Cardiac septum (tissue), 1 donor: ENCODE results near the gene L3MBTL1. TPM values are rescaled to one million over a fixed set of nuclear protein-coding genes. Genes with fewer than 3 reads are reported as not detected.
"Not testable (repeated sequence)": the region's sequence is repeated elsewhere in the genome, so short reads cannot be mapped to it uniquely, and the experiment has no call there.

Source experiments
- DNase-seq: peaks from one replicate; pipeline ENCODE4 v3.0.0-alpha.2; 2020; ENCODE audit warnings: low spot score
- intact Hi-C: fragments of 100-400 bp; cut with DNase I; formaldehyde crosslinking; loops from one replicate; pipeline ENCODE4 v1.14.0; 2022
- total RNA-seq: library from RNA; stranded (reverse); fragmentation: NEBNext Ultra II Directional; extraction: Animal tissue kit (Norgen Biotek cat#: 25700); gene quantifications from one replicate; pipeline ENCODE4 v1.2.1, GENCODE V29; 2021
- donor health status: DM: no; HTN: no; CAD: no.

Gene L3MBTL1
- total RNA-seq, 1 donor from 2014 or later = 7.9 TPM

DNA sequence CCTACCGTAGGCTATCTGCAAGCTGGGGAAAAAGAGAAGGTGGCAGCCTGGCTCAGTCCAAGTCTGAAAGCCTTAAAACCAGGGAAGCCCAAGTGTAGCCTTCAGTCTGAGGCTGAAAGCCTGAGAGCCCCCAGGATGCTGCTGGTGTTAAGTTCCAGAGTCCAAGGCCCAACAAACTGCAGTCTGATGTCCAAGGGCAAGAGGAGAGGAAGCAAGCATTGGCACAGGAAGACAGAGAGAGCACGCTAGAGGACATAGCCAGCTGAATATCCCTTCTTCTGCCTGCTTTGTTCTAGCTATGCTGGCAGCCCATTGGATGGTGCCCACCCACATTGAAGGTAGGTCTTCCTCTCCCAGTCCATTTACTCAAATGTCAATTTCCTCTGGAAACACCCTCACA lies 12.1 kb upstream of the L3MBTL1 start:
- intact Hi-C loops = no loop called here
- DNase-seq = no peak

- intact Hi-C loops, DNase-seq: not testable (repeated sequence)
Observed at GRCh38 chr20:43502021-43502420, 5.5 kb upstream of the L3MBTL1 start.

DNA sequence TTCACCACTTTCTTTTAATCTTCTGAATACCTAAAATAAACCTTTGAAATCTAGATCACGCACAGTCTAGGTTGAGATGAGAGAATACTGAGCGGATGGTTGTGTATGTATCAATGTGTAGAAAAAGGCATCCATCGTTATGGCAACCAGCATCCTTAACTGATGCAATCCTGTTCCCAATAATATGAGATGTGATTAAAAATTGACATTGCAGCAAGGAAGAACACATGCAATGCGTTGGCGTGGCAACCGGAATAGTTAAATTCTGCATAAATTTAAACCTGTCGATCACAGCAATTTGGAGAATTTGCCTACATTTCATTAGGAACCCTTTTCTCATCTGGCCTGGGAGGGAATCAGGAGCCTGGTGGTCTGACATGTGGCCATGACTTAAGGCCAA lies 1.3 kb upstream of the L3MBTL1 start:
- intact Hi-C loops = no loop called here
- no peak for DNase-seq

GRCh38 chr20:43508106-43508505 lies 609 bp downstream of the L3MBTL1 start:
- intact Hi-C loops = no loop called here
- DNase-seq = no peak

GRCh38 chr20:43508604-43509040 lies 1.1 kb downstream of the L3MBTL1 start:
- intact Hi-C loops = no loop called here
- DNase-seq = no peak

GRCh38 chr20:43511879-43512278 lies 4.4 kb downstream of the L3MBTL1 start:
- intact Hi-C loops = no loop called here
- no peak for DNase-seq

DNA sequence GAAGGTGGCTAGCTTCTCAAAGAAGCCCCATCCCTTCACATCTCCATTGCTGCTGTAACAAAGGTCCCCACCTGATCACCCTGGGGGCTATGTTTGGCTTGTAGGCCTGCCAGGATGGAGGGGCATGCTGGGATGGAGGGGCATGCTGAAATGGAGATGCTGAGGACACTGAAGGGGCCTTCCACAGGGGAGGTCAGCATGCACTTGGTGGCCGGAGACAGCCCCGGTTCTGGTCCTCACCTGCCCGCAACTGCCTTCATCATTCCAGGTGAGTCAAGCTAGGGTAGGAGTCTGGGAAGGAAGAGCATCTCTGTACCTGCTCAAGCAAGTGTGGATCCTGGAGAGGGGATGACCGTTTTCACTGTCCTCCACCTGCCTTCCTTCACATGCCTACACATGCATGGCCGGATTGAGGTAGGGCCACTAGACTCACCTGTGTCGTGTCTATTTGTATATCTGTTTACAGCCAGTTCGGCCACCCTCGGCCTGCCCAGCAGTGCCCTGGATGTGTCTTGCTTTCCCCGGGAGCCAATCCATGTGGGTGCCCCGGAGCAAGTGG lies 6.0 kb downstream of the L3MBTL1 start:
- intact Hi-C loops = no loop called here
- peak; percentile 60 for DNase-seq

- intact Hi-C loops = no loop called here
- peak; percentile 96 for DNase-seq
Observed at GRCh38 chr20:43513931-43514647, 6.6 kb downstream of the L3MBTL1 start.

DNA sequence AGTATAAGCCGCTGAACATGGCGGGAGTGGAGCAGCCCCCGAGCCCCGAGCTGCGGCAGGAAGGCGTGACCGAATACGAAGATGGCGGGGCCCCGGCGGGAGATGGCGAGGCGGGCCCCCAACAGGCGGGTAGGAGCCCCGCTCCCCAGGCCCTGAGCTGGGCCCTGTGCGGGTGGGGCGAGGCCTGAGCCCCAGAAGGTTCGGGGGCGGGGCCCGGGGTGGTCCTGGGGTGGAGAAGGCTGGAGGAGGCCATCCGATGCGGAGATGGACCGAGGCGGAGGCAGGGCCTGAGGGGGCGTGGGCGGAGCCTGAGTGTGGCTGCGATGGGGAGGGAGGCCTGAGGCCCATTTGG lies 7.1 kb downstream of the L3MBTL1 start:
- intact Hi-C loops = no loop called here
- no peak for DNase-seq

DNA sequence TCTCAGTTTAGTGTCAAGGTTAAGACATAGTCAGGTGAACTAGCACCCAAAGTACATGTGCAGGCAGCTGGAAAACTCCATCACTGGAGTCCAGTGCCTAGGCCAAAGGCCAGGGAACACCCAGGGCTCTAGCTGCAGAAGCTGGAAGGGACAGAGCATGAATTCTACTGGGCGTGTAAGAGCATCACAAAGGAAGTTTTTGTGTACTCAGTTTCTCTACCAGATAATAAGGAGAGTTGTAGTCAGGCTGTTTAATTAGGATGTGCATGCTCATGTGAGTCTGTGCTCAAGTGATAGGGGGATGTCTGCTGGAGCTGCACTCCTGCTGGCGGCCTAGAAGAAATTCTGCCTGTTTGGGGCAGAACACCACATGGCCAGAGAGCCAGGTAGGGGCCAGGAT lies 8.1 kb downstream of the L3MBTL1 start:
- no peak for DNase-seq
- intact Hi-C loops = no loop called here

DNA sequence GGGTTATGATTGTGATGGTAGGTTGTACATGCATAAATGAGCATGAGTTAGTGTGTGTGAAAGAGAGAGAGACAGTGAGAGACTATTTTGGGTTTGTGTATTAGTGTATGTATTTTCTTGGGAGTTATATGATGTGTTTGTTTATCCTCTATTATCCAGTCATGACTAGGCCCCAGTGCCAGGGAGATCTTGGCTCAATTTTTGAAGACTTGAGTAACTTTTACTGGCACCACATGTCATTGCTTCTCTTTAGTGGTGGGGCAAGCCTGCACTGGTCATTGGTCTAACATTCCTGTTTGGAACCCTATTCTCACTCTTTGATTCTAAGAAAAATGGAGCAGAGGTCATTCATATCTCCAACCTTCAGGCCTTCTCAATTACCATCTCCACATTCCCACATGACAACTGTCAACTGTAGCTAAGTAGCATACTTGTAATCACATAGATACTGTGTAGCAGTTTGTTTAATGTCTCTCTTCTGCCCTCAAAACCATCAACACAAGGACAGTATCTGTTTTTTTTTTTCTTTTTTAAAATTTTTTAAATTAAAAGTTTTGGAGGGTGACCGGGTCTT lies 8.8 kb downstream of the L3MBTL1 start:
- intact Hi-C loops = no loop called here
- DNase-seq = no peak

DNA sequence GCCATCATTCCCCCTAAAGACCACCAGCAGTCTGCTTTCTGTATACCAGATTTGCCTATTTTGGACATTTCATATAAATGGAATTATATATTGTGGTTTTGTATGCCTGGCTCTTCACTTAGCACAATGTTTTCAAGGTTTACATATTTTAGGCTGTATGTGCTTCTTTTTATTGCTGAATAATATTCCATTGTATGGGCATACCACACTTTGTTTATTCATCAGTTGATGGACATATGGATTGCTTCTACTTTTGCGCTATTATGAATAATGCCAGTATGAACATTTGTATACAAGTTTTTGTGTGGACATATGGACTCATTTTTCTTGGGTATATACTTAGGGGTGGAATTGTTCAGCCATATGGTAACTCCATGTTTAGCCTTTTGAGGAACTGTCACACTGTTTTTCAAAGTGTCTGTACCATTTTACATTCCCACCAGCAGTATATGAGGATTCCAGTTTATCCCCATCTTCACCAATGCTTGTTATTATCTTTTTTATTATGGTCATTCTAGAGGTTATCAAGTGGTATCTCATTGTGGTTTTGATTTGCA lies 12.7 kb downstream of the L3MBTL1 start:
- intact Hi-C loops = no loop called here
- DNase-seq = no peak

- intact Hi-C loops = no loop called here
- no peak for DNase-seq
Observed at GRCh38 chr20:43525021-43525420, 17.5 kb downstream of the L3MBTL1 start.

DNA sequence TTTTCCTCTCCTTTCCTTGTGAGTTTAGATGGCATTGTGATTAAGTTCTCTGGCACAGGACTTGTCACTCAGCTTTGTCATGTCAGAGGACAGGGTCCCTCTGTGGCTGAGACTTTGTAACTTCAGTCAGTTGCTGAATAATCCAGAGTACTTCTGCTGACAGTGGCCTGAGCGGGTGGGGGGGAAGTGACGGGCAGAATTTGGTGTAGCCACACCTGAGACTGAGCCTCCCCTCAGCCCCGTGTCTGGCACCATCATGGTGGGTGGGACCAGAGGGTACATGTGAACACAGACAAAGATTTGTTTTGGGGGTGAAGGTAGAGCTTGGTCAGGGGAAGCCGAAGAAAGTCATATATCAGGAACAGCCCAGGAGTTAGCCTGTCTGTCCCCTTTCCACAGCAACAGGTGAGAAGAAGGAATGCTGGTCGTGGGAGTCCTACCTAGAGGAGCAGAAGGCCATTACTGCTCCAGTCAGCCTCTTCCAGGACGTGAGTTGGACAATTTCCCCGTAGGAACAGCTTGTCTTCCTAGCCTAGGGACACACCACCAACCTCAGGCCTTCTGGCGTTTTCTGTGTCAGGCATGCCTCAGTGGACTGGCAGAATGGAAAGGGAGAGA lies 20.9 kb downstream of the L3MBTL1 start:
- intact Hi-C loops = no loop called here
- DNase-seq = peak; percentile 10

DNA sequence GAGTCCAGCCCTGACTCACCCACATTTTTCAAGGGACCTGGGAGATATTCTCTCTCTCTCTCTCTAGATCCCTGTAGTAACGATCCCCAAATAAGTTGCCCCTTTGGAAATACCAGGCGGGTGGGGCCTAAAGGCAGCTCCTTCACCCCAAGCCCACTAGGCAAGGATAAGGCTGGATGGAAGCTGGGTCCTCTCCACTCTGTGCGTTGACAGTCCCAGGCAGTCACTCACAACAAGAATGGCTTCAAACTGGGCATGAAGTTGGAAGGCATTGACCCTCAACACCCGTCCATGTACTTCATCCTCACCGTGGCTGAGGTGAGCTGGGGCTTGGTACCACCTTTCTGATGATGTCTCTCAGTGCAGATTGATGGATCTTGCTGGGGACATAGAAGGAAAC lies 21.6 kb downstream of the L3MBTL1 start:
- intact Hi-C loops = no loop called here
- peak; percentile 55 for DNase-seq

- DNase-seq = peak; percentile 31
- intact Hi-C loops = no loop called here
Observed at GRCh38 chr20:43529457-43530153, 22.1 kb downstream of the L3MBTL1 start.

- DNase-seq = peak; percentile 68
- intact Hi-C loops = no loop called here
Observed at GRCh38 chr20:43530321-43531090, 23.0 kb downstream of the L3MBTL1 start.

GRCh38 chr20:43531091-43531443 lies 23.6 kb downstream of the L3MBTL1 start:
- DNase-seq = peak; percentile 26
- intact Hi-C loops = no loop called here

DNA sequence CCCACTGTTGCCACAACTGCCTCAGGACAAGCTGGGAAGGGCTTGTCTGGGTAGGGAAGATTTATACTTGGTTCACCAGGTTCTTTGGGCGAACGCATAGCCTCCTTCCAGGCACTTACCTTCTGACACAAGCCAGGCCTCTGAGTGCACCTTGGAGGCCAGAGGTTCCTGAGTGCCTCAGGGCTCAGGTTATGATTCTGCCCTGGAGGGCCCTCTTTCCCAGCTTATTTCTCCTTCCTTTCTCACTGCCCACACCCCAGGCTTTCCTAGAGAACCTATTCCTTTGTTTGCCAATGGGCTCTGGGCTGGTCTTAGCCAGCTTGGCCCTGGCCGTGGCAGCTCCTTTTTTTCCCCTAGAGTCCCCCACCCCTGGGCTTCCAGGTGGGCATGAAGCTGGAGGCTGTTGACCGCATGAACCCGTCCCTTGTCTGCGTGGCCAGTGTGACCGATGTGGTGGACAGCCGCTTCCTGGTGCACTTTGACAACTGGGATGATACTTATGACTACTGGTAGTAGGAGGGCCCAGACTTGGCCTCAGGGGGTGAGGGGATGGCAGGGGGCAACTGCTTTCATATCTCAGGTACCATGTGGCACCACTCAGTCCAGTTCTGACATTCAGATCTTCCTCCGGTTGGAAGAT lies 25.0 kb downstream of the L3MBTL1 start:
- no peak for DNase-seq
- intact Hi-C loops = no loop called here
